CD1c-positive myeloid dendritic cell (primary cell): ENCODE measurements around the gene POLR2H.
A peak's percentile ranks its signal among the peaks of the same experiment; 100 is the strongest.

Experiments used
- DNase-seq: peaks from one replicate; pipeline ENCODE4 v3.0.0-alpha.2; 2016; ENCODE audit errors: extremely low spot score

POLR2H gene

GRCh38 chr3:184387174-184387714, 25.7 kb downstream of the POLR2H start:
- DNase-seq, result no peak

- no peak for DNase-seq
These were observed 26.8 kb downstream of the POLR2H start for GRCh38 chr3:184388164-184388935.

GRCh38 chr3:184388936-184389230, 27.4 kb downstream of the POLR2H start:
- no peak for DNase-seq

GRCh38 chr3:184389384-184389783, 27.9 kb downstream of the POLR2H start:
- DNase-seq, result no peak

- DNase-seq, result no peak
These were observed 28.5 kb downstream of the POLR2H start for GRCh38 chr3:184389935-184390528.

GRCh38 chr3:184391266-184391665, 29.8 kb downstream of the POLR2H start:
- no peak for DNase-seq

GRCh38 chr3:184395320-184395660, 33.8 kb downstream of the POLR2H start:
- no peak for DNase-seq

GRCh38 chr3:184399410-184399809, 37.9 kb downstream of the POLR2H start:
- no peak for DNase-seq

GRCh38 chr3:184405075-184406030, 43.8 kb downstream of the POLR2H start:
- peak; percentile 29 for DNase-seq

- DNase-seq, result no peak
These were observed 47.9 kb downstream of the POLR2H start for GRCh38 chr3:184409331-184409926.

- no peak for DNase-seq
These were observed 48.5 kb downstream of the POLR2H start for GRCh38 chr3:184409946-184410500.

GRCh38 chr3:184414418-184415202, 53.1 kb downstream of the POLR2H start:
- no peak for DNase-seq

GRCh38 chr3:184415203-184415490, 53.6 kb downstream of the POLR2H start:
- no peak for DNase-seq

- peak; percentile 82 for DNase-seq
These were observed 56.3 kb downstream of the POLR2H start for GRCh38 chr3:184417619-184418327.
